Muscle layer of duodenum (tissue), 2 donors: ENCODE measurements around the gene ZNF737.
"Not testable (repeated sequence)": the region's sequence is repeated elsewhere in the genome, so short reads cannot be mapped to it uniquely, and the experiment has no call there.

Experiments used
- H3K27ac ChIP-seq: one replicate; pipeline ENCODE4 v1.7.0; 2013; ENCODE audit warnings: mild to moderate bottlenecking, low read length
- H3K27me3 ChIP-seq: one replicate; pipeline ENCODE4 v1.7.0; 2013; ENCODE audit warnings: low read depth, mild to moderate bottlenecking, control low read depth, low read length
- H3K36me3 ChIP-seq, 2 donors: one replicate each; pipeline ENCODE4 v1.7.0; 2013; ENCODE audit warnings: low read length in 2 of 2, control low read depth in 1 of 2, mild to moderate bottlenecking in 1 of 2; ENCODE audit not compliant: insufficient read depth in 2 of 2, control insufficient read depth in 1 of 2
- H3K4me1 ChIP-seq, 2 donors: one replicate each; pipeline ENCODE4 v1.7.0; 2013; ENCODE audit warnings: low read length in 2 of 2, mild to moderate bottlenecking in 2 of 2, control low read depth in 1 of 2, moderate library complexity in 1 of 2; ENCODE audit not compliant: insufficient read depth in 2 of 2, control insufficient read depth in 1 of 2
- H3K4me3 ChIP-seq, 2 donors: one replicate each; pipeline ENCODE4 v1.7.0; 2013; ENCODE audit warnings: low read length in 2 of 2, low read depth in 1 of 2, mild to moderate bottlenecking in 1 of 2
- H3K9me3 ChIP-seq, 2 donors: one replicate each; pipeline ENCODE4 v1.7.0; 2013; ENCODE audit warnings: low read length in 2 of 2, control low read depth in 1 of 2, mild to moderate bottlenecking in 1 of 2; ENCODE audit not compliant: control insufficient read depth in 1 of 2
- donor health status: healthy.

ZNF737 gene

GRCh38 chr19:20565321-20566018 lies at the start of gene ZNF737:
ZNF737 (minus strand) TSS chr19:20565781; CDS start chr19:20565640, 141 bp downstream.
- Histone ChIP-seq H3K27ac (peak within 1 kb of the TSS; percentile 63), H3K9me3 (peaks cover 0 to 7% of the 10 kb centered on the region in 2 donors), H3K36me3 (peaks cover 3 to 14% of the 10 kb centered on the region in 2 donors), H3K4me3 (peak within 1 kb of the TSS; percentile 73 to 92), H3K27me3 (no peaks in the 10 kb centered on the region), H3K4me1 (peaks cover 0 to 3% of the 10 kb centered on the region in 2 donors)

- not testable (repeated sequence) for H3K36me3 ChIP-seq, H3K4me3 ChIP-seq, H3K4me1 ChIP-seq, H3K27ac ChIP-seq, H3K27me3 ChIP-seq
- H3K9me3 ChIP-seq, result peaks cover 0 to 19% of the 10 kb centered on the region in 2 donors
These were observed 49.4 kb upstream of the ZNF737 start for GRCh38 chr19:20614971-20615370.

GRCh38 chr19:20612711-20613316 lies 47.2 kb upstream of the ZNF737 start:
- H3K27me3 ChIP-seq, result no peaks in the 10 kb centered on the region
- H3K36me3 ChIP-seq, result no peaks in the 10 kb centered on the region
- peak overlapping the region; percentile 33 to 57 for H3K4me3 ChIP-seq
- peak overlapping the region; percentile 31 for H3K27ac ChIP-seq
- H3K4me1 ChIP-seq, result no peaks in the 10 kb centered on the region
- H3K9me3 ChIP-seq, result peaks cover 0 to 19% of the 10 kb centered on the region in 2 donors

GRCh38 chr19:20611866-20612265 lies 46.3 kb upstream of the ZNF737 start:
- H3K4me3 ChIP-seq, result peak overlapping the region; percentile 23 to 57
- H3K27me3 ChIP-seq, result no peaks in the 10 kb centered on the region
- H3K27ac ChIP-seq, result no peak overlapping the region
- peaks cover 0 to 13% of the 10 kb centered on the region in 2 donors for H3K9me3 ChIP-seq
- no peaks in the 10 kb centered on the region for H3K36me3 ChIP-seq
- H3K4me1 ChIP-seq, result no peaks in the 10 kb centered on the region

GRCh38 chr19:20607943-20608342 lies 42.4 kb upstream of the ZNF737 start:
- Histone ChIP-seq H3K36me3 (no peaks in the 10 kb centered on the region), H3K27me3 (no peaks in the 10 kb centered on the region), H3K4me3 (no peak overlapping the region), H3K9me3 (peaks cover 0 to 18% of the 10 kb centered on the region in 2 donors), H3K27ac (no peak overlapping the region), H3K4me1 (no peaks in the 10 kb centered on the region)

GRCh38 chr19:20558571-20558970 lies 7.0 kb downstream of the ZNF737 start:
- Histone ChIP-seq H3K4me1 (peaks cover 0 to 3% of the 10 kb centered on the region in 2 donors), H3K9me3 (peaks cover 11 to 36% of the 10 kb centered on the region in 2 donors), H3K27me3 (no peaks in the 10 kb centered on the region), H3K4me3 (peak overlapping the region in 1 of 2 donors; percentile 21), H3K36me3 (peaks cover 3 to 47% of the 10 kb centered on the region in 2 donors), H3K27ac (no peak overlapping the region)

GRCh38 chr19:20558011-20558410 lies 7.6 kb downstream of the ZNF737 start:
- no peak overlapping the region for H3K27ac ChIP-seq
- H3K36me3 ChIP-seq, result peaks cover 3 to 49% of the 10 kb centered on the region in 2 donors
- H3K4me1 ChIP-seq, result peaks cover 0 to 3% of the 10 kb centered on the region in 2 donors
- H3K4me3 ChIP-seq, result peak overlapping the region in 1 of 2 donors; percentile 21
- H3K27me3 ChIP-seq, result no peaks in the 10 kb centered on the region
- H3K9me3 ChIP-seq, result peaks cover 11 to 40% of the 10 kb centered on the region in 2 donors

- H3K36me3 ChIP-seq, result peaks cover 33 to 73% of the 10 kb centered on the region in 2 donors
- H3K4me1 ChIP-seq, H3K27me3 ChIP-seq, H3K27ac ChIP-seq: not testable (repeated sequence)
- peaks cover 60 to 72% of the 10 kb centered on the region in 2 donors for H3K9me3 ChIP-seq
- peak overlapping the region; percentile 33 to 54 for H3K4me3 ChIP-seq
These were observed 20.8 kb downstream of the ZNF737 start for GRCh38 chr19:20544667-20545333.

GRCh38 chr19:20530303-20530702 lies 35.3 kb downstream of the ZNF737 start:
- H3K4me3 ChIP-seq, H3K27me3 ChIP-seq, H3K27ac ChIP-seq, H3K4me1 ChIP-seq: not testable (repeated sequence)
- Histone ChIP-seq H3K9me3 (peaks cover 11 to 24% of the 10 kb centered on the region in 2 donors), H3K36me3 (peaks cover 0 to 12% of the 10 kb centered on the region in 2 donors)

- Histone ChIP-seq H3K4me1 (no peaks in the 10 kb centered on the region), H3K27ac (no peak overlapping the region), H3K9me3 (peaks cover 3 to 16% of the 10 kb centered on the region in 2 donors), H3K4me3 (no peak overlapping the region), H3K27me3 (no peaks in the 10 kb centered on the region), H3K36me3 (no peaks in the 10 kb centered on the region)
These were observed 52.2 kb downstream of the ZNF737 start for GRCh38 chr19:20513189-20513904.

- Histone ChIP-seq H3K4me1 (no peaks in the 10 kb centered on the region), H3K36me3 (no peaks in the 10 kb centered on the region), H3K27me3 (no peaks in the 10 kb centered on the region), H3K9me3 (peaks cover 0 to 6% of the 10 kb centered on the region in 2 donors), H3K27ac (no peak overlapping the region), H3K4me3 (no peak overlapping the region)
These were observed 62.1 kb downstream of the ZNF737 start for GRCh38 chr19:20503476-20503875.
